ENCODE measurements around the gene LGALS1. TPM values are rescaled to one million over a fixed set of nuclear protein-coding genes. Genes with fewer than 3 reads are reported as not detected.
"Not testable (repeated sequence)": the region's sequence is repeated elsewhere in the genome, so short reads cannot be mapped to it uniquely, and the experiment has no call there.

The LGALS1 gene
- total RNA-seq, 6 experiments from 2014 or later = 34.7 to 267 (median 141) TPM

DNA sequence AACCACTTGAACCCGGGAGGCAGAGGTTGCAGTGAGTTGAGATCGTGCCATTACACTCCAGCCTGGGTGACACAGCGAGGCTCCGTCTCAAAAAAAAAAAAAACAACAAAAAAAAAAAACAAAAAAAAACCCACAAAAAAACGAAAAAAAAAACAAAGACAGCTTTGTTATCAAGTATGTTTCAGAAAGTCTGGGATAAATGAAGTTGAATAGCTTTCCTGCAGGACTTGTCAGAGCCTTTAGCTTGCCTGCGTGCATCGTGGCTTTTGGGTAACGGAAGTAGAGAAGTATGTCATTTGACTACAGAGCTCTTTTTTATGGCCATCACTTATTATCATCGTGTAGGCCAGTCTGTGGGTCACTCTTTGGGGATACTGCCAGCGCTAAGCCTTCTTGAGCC, 36.1 kb downstream of the LGALS1 start:
- intact Hi-C loops (cut with DNase I) = no loop called here
- no peak overlapping the region for H3K27ac ChIP-seq
- no peaks in the 10 kb centered on the region for H3K36me3 ChIP-seq
- no peak overlapping the region for H3K4me3 ChIP-seq
- no peaks in the 10 kb centered on the region for H3K27me3 ChIP-seq
- DNase-seq (no peak), ATAC-seq (no peak)
- no peaks in the 10 kb centered on the region for H3K4me1 ChIP-seq
- TF ChIP-seq POLR2A (IDR thresholded peaks at IDR 0.05) = no peak
- 83% methylated on average over 6 of the region's 10 CpGs for WGBS (ENCODE audit: insufficient coverage, low coverage, low lambda C conversion rate, missing lambda C conversion rate)
- H3K9me3 ChIP-seq = no peaks in the 10 kb centered on the region

GRCh38 chr22:37713761-37714160, 38.3 kb downstream of the LGALS1 start:
- 90% methylated on average over 4 of the region's 7 CpGs for WGBS (ENCODE audit: insufficient coverage, low coverage, low lambda C conversion rate, missing lambda C conversion rate)
- intact Hi-C loops (cut with DNase I) = no loop called here
- H3K9me3 ChIP-seq = no peaks in the 10 kb centered on the region
- H3K36me3 ChIP-seq = no peaks in the 10 kb centered on the region
- no peak overlapping the region for H3K4me3 ChIP-seq
- H3K27me3 ChIP-seq = no peaks in the 10 kb centered on the region
- ATAC-seq (no peak), DNase-seq (no peak)
- H3K27ac ChIP-seq = no peak overlapping the region
- no peaks in the 10 kb centered on the region for H3K4me1 ChIP-seq
- TF ChIP-seq CTCF (IDR thresholded peaks at IDR 0.05) = no peak
- TF ChIP-seq POLR2A (IDR thresholded peaks at IDR 0.05) = no peak

DNA sequence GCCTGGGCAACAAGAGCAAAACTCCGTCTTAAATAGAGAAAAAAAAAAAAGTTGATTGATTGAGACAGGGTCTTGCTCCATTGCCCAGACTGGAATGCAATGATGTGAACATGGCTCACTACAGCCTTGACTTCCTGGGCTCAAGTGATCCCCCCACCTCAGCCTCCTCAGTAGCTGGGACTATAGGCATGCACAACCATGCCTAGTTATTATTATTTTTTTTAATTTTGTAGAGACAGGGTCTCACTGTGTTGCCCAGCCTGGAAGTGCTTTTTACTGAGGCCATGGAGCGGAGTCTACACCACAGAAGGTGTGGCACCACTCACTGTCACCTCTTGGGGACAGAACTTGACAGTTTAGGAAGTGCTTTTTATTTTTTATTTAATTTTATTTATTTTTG, 39.2 kb downstream of the LGALS1 start:
- no peaks in the 10 kb centered on the region for H3K36me3 ChIP-seq
- no peaks in the 10 kb centered on the region for H3K27me3 ChIP-seq
- no peak overlapping the region for H3K27ac ChIP-seq
- intact Hi-C loops (cut with DNase I) = no loop called here
- H3K4me3 ChIP-seq = no peak overlapping the region
- DNase-seq (no peak), ATAC-seq (no peak)
- TF ChIP-seq CTCF (IDR thresholded peaks at IDR 0.05) (no peak), POLR2A (IDR thresholded peaks at IDR 0.05) (no peak)
- H3K9me3 ChIP-seq = no peaks in the 10 kb centered on the region
- 76% methylated on average over 2 of the region's 2 CpGs for WGBS (ENCODE audit: insufficient coverage, low coverage, low lambda C conversion rate, missing lambda C conversion rate)
- H3K4me1 ChIP-seq = no peaks in the 10 kb centered on the region

- no peaks in the 10 kb centered on the region for H3K27me3 ChIP-seq
- H3K9me3 ChIP-seq = no peaks in the 10 kb centered on the region
- DNase-seq = no peak
- intact Hi-C loops (cut with DNase I) = no loop called here
- H3K36me3 ChIP-seq = no peaks in the 10 kb centered on the region
- no peak overlapping the region for H3K4me3 ChIP-seq
- no peak for ATAC-seq
- 89% methylated on average over 3 of the region's 7 CpGs for WGBS (ENCODE audit: insufficient coverage, low coverage, low lambda C conversion rate, missing lambda C conversion rate)
- TF ChIP-seq POLR2A (IDR thresholded peaks at IDR 0.05) = no peak
- no peak for TF ChIP-seq CTCF (IDR thresholded peaks at IDR 0.05)
- H3K27ac ChIP-seq = no peak overlapping the region
- H3K4me1 ChIP-seq = no peaks in the 10 kb centered on the region
Observed at GRCh38 chr22:37715760-37716159, 40.3 kb downstream of the LGALS1 start.

DNA sequence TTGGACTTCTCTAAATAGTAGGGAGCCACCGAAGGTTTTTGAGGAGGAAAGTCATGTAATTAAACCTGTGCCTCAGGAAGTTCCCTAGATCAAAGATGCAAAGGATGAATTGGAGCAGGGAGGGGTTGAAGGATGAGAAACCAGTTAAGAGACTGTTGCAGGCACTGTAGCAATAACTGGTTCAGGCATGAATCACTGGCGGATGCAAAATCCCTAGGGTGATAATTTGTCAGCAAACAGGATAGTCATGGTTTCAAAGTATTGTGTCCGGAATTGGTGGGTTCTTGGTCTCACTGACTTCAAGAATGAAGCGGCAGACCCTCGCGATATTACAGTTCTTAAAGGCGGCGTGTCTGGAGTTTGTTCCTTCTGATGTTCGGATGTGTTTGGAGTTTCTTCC, 41.3 kb downstream of the LGALS1 start:
- Histone ChIP-seq H3K4me1 (no peaks in the 10 kb centered on the region), H3K27ac (no peak overlapping the region), H3K9me3 (no peaks in the 10 kb centered on the region), H3K4me3 (no peak overlapping the region), H3K27me3 (no peaks in the 10 kb centered on the region), H3K36me3 (no peaks in the 10 kb centered on the region)
- TF ChIP-seq CTCF (IDR thresholded peaks at IDR 0.05) (no peak), POLR2A (IDR thresholded peaks at IDR 0.05) (no peak)
- ATAC-seq (no peak), DNase-seq (no peak)
- intact Hi-C loops (cut with DNase I) = no loop called here
- 93% methylated on average over 9 of the region's 9 CpGs for WGBS (ENCODE audit: insufficient coverage, low coverage, low lambda C conversion rate, missing lambda C conversion rate)

- intact Hi-C loops (cut with DNase I); H3K9me3 ChIP-seq; DNase-seq; H3K27ac ChIP-seq; H3K4me1 ChIP-seq; ATAC-seq; H3K27me3 ChIP-seq; H3K36me3 ChIP-seq; H3K4me3 ChIP-seq: not testable (repeated sequence)
- 100% methylated on average over 1 of the region's 7 CpGs for WGBS (ENCODE audit: insufficient coverage, low coverage, low lambda C conversion rate, missing lambda C conversion rate)
Observed at GRCh38 chr22:37717235-37717634, 41.8 kb downstream of the LGALS1 start.

GRCh38 chr22:37717746-37718305, 42.4 kb downstream of the LGALS1 start:
- H3K4me3 ChIP-seq; ATAC-seq; intact Hi-C loops (cut with DNase I); H3K9me3 ChIP-seq; H3K27me3 ChIP-seq; H3K27ac ChIP-seq; H3K4me1 ChIP-seq; DNase-seq; H3K36me3 ChIP-seq: not testable (repeated sequence)
- WGBS (ENCODE audit: insufficient coverage, low coverage, low lambda C conversion rate, missing lambda C conversion rate) = 93% methylated on average over 6 of the region's 38 CpGs

Measured in right lobe of liver (tissue), 6 donors.